ENCODE results near the gene GPR15. TPM values are rescaled to one million over a fixed set of nuclear protein-coding genes. Genes with fewer than 3 reads are reported as not detected.

Gene GPR15
- total RNA-seq, 4 donors from 2014 or later: 1.5 to 2.7 (median 1.7) TPM

DNA sequence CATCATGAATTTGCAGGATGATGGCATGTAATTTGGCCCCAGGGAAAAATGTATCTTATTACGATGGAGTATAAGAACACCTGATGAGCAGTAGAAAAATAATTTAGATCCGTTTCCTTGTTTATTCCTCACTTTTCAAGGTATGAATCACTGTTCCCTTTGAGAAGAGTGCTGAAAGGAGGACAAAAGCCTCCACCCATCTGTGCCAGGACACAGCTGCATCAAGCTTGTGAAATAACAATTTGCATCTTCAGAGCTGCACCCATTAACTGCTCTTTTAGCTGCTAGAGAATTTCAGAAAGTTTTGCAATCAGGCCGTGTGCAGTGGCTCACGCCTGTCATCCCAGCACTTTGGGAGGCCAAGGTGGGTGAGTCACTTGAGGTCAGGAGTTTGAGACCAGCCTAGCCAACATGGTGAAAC lies 18.7 kb upstream of the GPR15 start:
- WGBS, 2 donors: 27 to 45% methylated on average over 3 to 4 of the region's 4 CpGs
- Histone ChIP-seq H3K27ac (peak overlapping the region; percentile 16 to 75 (median 44)), H3K36me3 (peaks cover 0 to 59% (median 7%) of the 10 kb centered on the region in 3 donors), H3K4me3 (no peak overlapping the region), H3K27me3 (no peaks in the 10 kb centered on the region), H3K9me3 (no peaks in the 10 kb centered on the region), H3K4me1 (peaks cover 0 to 42% (median 5%) of the 10 kb centered on the region in 3 donors)
- no peak for DNase-seq
- TF ChIP-seq POLR2A (IDR thresholded peaks at IDR 0.05) (no peak), CTCF (IDR thresholded peaks at IDR 0.05) (no peak)
- intact Hi-C loops (cut with DNase I): no loop called here

- Histone ChIP-seq H3K27ac (peak overlapping the region; percentile 16 to 75 (median 44)), H3K4me3 (no peak overlapping the region), H3K4me1 (peaks cover 0 to 49% (median 6%) of the 10 kb centered on the region in 3 donors), H3K27me3 (no peaks in the 10 kb centered on the region), H3K36me3 (peaks cover 0 to 66% (median 7%) of the 10 kb centered on the region in 3 donors), H3K9me3 (no peaks in the 10 kb centered on the region)
- TF ChIP-seq CTCF (IDR thresholded peaks at IDR 0.05) (no peak), POLR2A (IDR thresholded peaks at IDR 0.05) (no peak)
- 93 to 98% methylated on average over 3 of the region's 3 CpGs for WGBS, 2 donors
- no peak for DNase-seq
- intact Hi-C loops (cut with DNase I): no loop called here
Observed at GRCh38 chr3:98513736-98514135, 18.0 kb upstream of the GPR15 start.

DNA sequence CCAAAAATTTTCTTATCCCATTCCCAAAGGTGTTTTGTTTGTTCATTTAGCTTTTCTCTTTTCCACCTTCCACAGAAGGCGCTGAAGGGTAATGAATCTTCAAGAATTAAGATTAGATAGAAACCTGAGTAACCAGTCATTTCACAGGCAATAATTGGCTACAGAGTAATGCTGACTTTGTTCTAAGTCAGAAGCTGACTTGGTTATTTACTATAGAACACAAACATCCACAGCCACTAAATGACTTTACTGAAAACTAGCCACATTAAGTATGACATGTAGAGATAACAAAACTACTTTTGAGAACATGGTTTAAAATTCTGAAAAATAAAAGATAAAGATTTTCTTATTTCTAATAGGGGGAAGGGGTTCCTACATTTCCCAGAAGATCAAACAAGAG lies 16.8 kb upstream of the GPR15 start:
- peaks cover 6 to 61% (median 11%) of the 10 kb centered on the region in 3 donors for H3K4me1 ChIP-seq
- intact Hi-C loops (cut with DNase I): no loop called here
- peak overlapping the region in 2 of 4 donors; percentile 23 to 56 for H3K27ac ChIP-seq
- H3K36me3 ChIP-seq: peaks cover 0 to 78% (median 7%) of the 10 kb centered on the region in 3 donors
- no peak overlapping the region for H3K4me3 ChIP-seq
- H3K9me3 ChIP-seq: no peaks in the 10 kb centered on the region
- DNase-seq: no peak
- no peaks in the 10 kb centered on the region for H3K27me3 ChIP-seq
- 90% methylated on average over 1 of the region's 1 CpG for WGBS, 2 donors
- TF ChIP-seq CTCF (IDR thresholded peaks at IDR 0.05): no peak
- no peak for TF ChIP-seq POLR2A (IDR thresholded peaks at IDR 0.05)

- no peak overlapping the region for H3K4me3 ChIP-seq
- 93 to 96% methylated on average over 2 of the region's 2 CpGs for WGBS, 2 donors
- DNase-seq: no peak
- intact Hi-C loops (cut with DNase I): no loop called here
- peaks cover 0 to 73% (median 7%) of the 10 kb centered on the region in 3 donors for H3K36me3 ChIP-seq
- H3K27ac ChIP-seq: peak overlapping the region in 2 of 4 donors; percentile 0 to 27
- no peak for TF ChIP-seq POLR2A (IDR thresholded peaks at IDR 0.05)
- TF ChIP-seq CTCF (IDR thresholded peaks at IDR 0.05): no peak
- H3K27me3 ChIP-seq: no peaks in the 10 kb centered on the region
- no peaks in the 10 kb centered on the region for H3K9me3 ChIP-seq
- peaks cover 13 to 65% (median 15%) of the 10 kb centered on the region in 3 donors for H3K4me1 ChIP-seq
Observed at GRCh38 chr3:98518816-98519215, 13.0 kb upstream of the GPR15 start.

- H3K4me3 ChIP-seq: no peak overlapping the region
- 93 to 100% methylated on average over 1 of the region's 1 CpG for WGBS, 2 donors
Observed at GRCh38 chr3:98519351-98519750, 12.4 kb upstream of the GPR15 start.

More at GRCh38 chr3:98519351-98519750, 12.4 kb upstream of the GPR15 start:
- DNase-seq: no peak
- Histone ChIP-seq H3K36me3 (peaks cover 0 to 69% (median 7%) of the 10 kb centered on the region in 3 donors), H3K27ac (peak overlapping the region in 3 of 4 donors; percentile 27 to 39 (median 30)), H3K4me1 (peaks cover 13 to 59% (median 15%) of the 10 kb centered on the region in 3 donors), H3K27me3 (no peaks in the 10 kb centered on the region), H3K9me3 (no peaks in the 10 kb centered on the region)
- TF ChIP-seq POLR2A (IDR thresholded peaks at IDR 0.05) (no peak), CTCF (IDR thresholded peaks at IDR 0.05) (no peak)
- intact Hi-C loops (cut with DNase I): no loop called here
